Renal cortical epithelial cell (primary cell): ENCODE measurements around the gene AHSA1. TPM values are rescaled to one million over a fixed set of nuclear protein-coding genes. Genes with fewer than 3 reads are reported as not detected.
"Not testable (repeated sequence)": the region's sequence is repeated elsewhere in the genome, so short reads cannot be mapped to it uniquely, and the experiment has no call there.

Experiments used
- DNase-seq: peaks from one replicate; pipeline ENCODE4 v3.0.0-alpha.2; 2011; ENCODE audit warnings: low read depth
- total RNA-seq: library from RNA; depleted of rRNA; stranded (reverse); fragments of >200 nt; gene quantifications from 2 replicates; pipeline ENCODE4 v1.2.3, GENCODE V29; 2014

The AHSA1 gene
- 95.9 and 179 TPM in 2 replicates for total RNA-seq

GRCh38 chr14:77457522-77458248 is at the start of gene AHSA1, which contains the start of gene VIPAS39:
Gene AHSA1 (plus strand): TSS chr14:77458093. CDS start chr14:77458190, 97 bp downstream.
Gene VIPAS39 (minus strand): TSS chr14:77457601. CDS start chr14:77454102, 3,499 bp downstream.
- peak; percentile 99 for DNase-seq

- peak; percentile 31 for DNase-seq
Measured at GRCh38 chr14:77409131-77409533, 48.8 kb upstream of the AHSA1 start.

GRCh38 chr14:77415403-77416030 is 42.4 kb upstream of the AHSA1 start:
- DNase-seq = not testable (repeated sequence)

GRCh38 chr14:77416098-77416497 is 41.8 kb upstream of the AHSA1 start:
- DNase-seq = not testable (repeated sequence)

GRCh38 chr14:77416836-77417235 is 41.1 kb upstream of the AHSA1 start:
- no peak for DNase-seq

- DNase-seq = no peak
Measured at GRCh38 chr14:77421201-77421600, 36.7 kb upstream of the AHSA1 start.

- DNase-seq = no peak
Measured at GRCh38 chr14:77423423-77423822, 34.5 kb upstream of the AHSA1 start, which contains the start of gene NOXRED1. Gene NOXRED1 (minus strand): TSS chr14:77423523. CDS start chr14:77422889, 634 bp downstream.

- no peak for DNase-seq
Measured at GRCh38 chr14:77424862-77425261, 33.0 kb upstream of the AHSA1 start.

- no peak for DNase-seq
Measured at GRCh38 chr14:77426396-77426795, 31.5 kb upstream of the AHSA1 start.

GRCh38 chr14:77436042-77436441 is 21.9 kb upstream of the AHSA1 start:
- no peak for DNase-seq

GRCh38 chr14:77438596-77438995 is 19.3 kb upstream of the AHSA1 start:
- DNase-seq = no peak

- no peak for DNase-seq
Measured at GRCh38 chr14:77439861-77440260, 18.0 kb upstream of the AHSA1 start.

- DNase-seq = no peak
Measured at GRCh38 chr14:77442196-77442595, 15.7 kb upstream of the AHSA1 start.

- no peak for DNase-seq
Measured at GRCh38 chr14:77455966-77456640, 1.8 kb upstream of the AHSA1 start.

- no peak for DNase-seq
Measured at GRCh38 chr14:77457115-77457521, 775 bp upstream of the AHSA1 start.

GRCh38 chr14:77458249-77458950 is 507 bp downstream of the AHSA1 start:
- DNase-seq = peak; percentile 3

- DNase-seq = peak; percentile 74
Measured at GRCh38 chr14:77459072-77459723, 1.3 kb downstream of the AHSA1 start.

- no peak for DNase-seq
Measured at GRCh38 chr14:77467801-77468200, 9.9 kb downstream of the AHSA1 start.

- DNase-seq = no peak
Measured at GRCh38 chr14:77469067-77469505, 11.2 kb downstream of the AHSA1 start.

GRCh38 chr14:77469539-77469938 is 11.6 kb downstream of the AHSA1 start:
- DNase-seq = no peak

GRCh38 chr14:77470224-77470870 is 12.5 kb downstream of the AHSA1 start:
- DNase-seq = peak; percentile 46
